ENCODE data around the gene MRPL37. TPM values are rescaled to one million over a fixed set of nuclear protein-coding genes. Genes with fewer than 3 reads are reported as not detected.

MRPL37 gene
- total and polyA plus RNA-seq, 9 donors = 45.0 to 70.2 (median 62.8) TPM

DNA sequence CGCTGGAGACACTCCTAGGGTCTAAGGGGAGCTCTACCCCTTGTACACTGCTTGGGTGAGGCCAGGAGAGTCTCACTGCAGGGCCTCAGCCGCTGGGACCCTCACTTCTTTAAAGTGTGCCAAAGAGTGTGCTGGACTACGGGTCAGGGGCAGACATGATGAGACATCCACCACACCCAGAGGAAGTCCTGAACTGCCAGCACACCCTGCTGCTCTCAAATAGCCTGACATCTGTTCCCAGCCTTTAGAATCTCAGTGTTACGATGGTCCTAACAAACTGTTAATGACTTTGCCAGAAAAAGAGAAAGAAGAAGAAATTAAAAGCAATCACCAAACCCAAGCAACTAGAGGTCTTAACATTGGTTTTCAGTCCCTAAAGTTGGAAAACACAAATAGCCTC lies 49.0 kb downstream of the MRPL37 start:
- Histone ChIP-seq H3K4me3 (ENCODE audit: low read length) (no peak overlapping the region), H3K36me3 (ENCODE audit: control insufficient read depth, insufficient read depth, low read length) (peaks cover 47% of the 10 kb centered on the region), H3K4me1 (ENCODE audit: control insufficient read depth, insufficient read depth, low read length) (peaks cover 69% of the 10 kb centered on the region), H3K27ac (ENCODE audit: low read length) (peak overlapping the region; percentile 26), H3K27me3 (ENCODE audit: control insufficient read depth, insufficient read depth, low read length) (no peaks in the 10 kb centered on the region), H3K9me3 (replicated peaks; ENCODE audit: control insufficient read depth, low read depth, low read length) (no peaks in the 10 kb centered on the region)
- whole genome bisulfite sequencing (ENCODE audit: insufficient coverage) = 80% methylated on average over 1 of the region's 4 CpGs
- DNase-seq = peak; percentile 39

DNA sequence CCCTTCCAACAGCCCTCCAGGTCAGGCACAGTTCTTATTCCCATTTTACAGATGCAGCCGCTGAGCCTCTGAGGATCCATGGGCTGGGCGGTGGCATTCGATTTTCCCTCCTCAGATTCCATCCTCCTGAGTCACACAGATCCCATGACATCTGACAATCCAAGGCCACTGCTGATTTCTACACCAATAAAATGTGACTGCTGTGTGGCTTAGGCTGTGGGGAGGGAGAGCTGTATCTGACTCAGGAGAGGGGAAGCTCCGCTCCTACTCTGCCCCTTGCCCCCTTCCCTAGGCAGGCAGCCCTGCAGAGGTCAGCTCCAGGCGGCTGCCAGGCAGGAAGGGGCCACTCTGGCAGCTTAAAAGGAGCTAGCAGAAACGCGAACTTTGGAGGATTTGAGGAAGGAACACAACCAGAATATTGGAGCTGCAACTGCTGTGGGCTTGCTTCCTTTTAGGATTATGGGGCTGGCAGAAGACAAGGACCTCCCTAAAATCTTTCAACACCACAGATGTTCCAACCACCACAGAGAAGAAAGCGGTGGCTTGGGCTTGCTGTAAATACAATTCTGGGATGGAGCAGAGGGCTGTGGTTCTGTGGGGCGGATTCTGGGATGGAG lies 50.0 kb downstream of the MRPL37 start:
- DNase-seq = peak; percentile 95
- peaks cover 46% of the 10 kb centered on the region for H3K36me3 ChIP-seq (ENCODE audit: control insufficient read depth, insufficient read depth, low read length)
- no peaks in the 10 kb centered on the region for H3K9me3 ChIP-seq (replicated peaks; ENCODE audit: control insufficient read depth, low read depth, low read length)
- peaks cover 72% of the 10 kb centered on the region for H3K4me1 ChIP-seq (ENCODE audit: control insufficient read depth, insufficient read depth, low read length)
- H3K4me3 ChIP-seq (ENCODE audit: low read length) = no peak overlapping the region
- peak overlapping the region; percentile 92 for H3K27ac ChIP-seq (ENCODE audit: low read length)
- H3K27me3 ChIP-seq (ENCODE audit: control insufficient read depth, insufficient read depth, low read length) = no peaks in the 10 kb centered on the region
- WGBS (ENCODE audit: insufficient coverage) = 33% methylated on average over 2 of the region's 9 CpGs

DNA sequence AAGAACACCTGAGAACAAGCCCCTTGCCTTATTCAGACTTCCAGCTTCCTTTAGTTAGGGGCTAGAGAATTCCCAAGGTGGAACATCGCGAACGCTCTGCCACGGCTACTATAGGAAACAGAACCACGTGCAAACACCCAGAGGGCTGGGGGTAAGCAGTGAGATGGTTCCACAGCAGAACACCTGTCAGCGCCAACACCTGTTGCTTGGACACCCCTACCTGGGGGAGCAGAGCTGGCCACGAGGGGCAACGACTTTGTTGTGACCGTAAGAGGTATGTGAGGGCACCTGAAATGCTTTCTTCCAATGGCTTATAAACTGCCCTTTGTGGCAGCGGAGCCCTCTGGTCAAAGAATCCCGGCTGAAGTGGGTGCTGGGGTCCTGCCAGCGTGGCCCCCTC lies 50.7 kb downstream of the MRPL37 start:
- Histone ChIP-seq H3K36me3 (ENCODE audit: control insufficient read depth, insufficient read depth, low read length) (peaks cover 40% of the 10 kb centered on the region), H3K4me3 (ENCODE audit: low read length) (no peak overlapping the region), H3K4me1 (ENCODE audit: control insufficient read depth, insufficient read depth, low read length) (peaks cover 65% of the 10 kb centered on the region), H3K27ac (ENCODE audit: low read length) (peak overlapping the region; percentile 92), H3K9me3 (replicated peaks; ENCODE audit: control insufficient read depth, low read depth, low read length) (no peaks in the 10 kb centered on the region), H3K27me3 (ENCODE audit: control insufficient read depth, insufficient read depth, low read length) (no peaks in the 10 kb centered on the region)
- no peak for DNase-seq
- WGBS (ENCODE audit: insufficient coverage) = 66% methylated on average over 12 of the region's 12 CpGs

DNA sequence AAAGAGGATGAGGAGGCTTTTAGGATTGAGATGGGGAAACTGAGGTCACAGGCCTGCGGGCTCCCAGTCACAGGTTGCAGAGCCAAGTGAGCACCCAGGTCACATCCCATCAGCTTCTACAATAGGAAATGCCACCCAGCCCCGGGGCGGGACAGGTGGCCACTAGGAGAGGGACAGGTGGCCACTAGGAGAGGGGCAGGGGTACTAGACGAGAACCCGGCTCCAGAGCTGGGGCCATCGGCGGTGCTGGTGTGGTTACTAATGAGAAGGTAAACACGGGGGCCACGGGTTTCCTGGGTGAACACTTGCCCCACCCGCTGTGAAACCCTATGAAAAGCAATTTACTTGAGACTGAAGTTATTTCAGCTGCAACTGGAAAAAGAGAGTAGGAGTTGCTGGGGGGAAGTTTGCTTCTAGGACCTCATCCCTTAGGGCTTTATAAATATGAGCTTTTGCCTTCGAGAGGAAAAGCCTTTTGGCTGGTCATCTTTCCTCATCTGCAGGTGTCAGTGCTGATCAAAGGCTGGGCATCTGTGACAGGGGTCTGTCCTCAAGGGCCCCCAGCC lies 52.5 kb downstream of the MRPL37 start:
- no peak for DNase-seq
- Histone ChIP-seq H3K9me3 (replicated peaks; ENCODE audit: control insufficient read depth, low read depth, low read length) (no peaks in the 10 kb centered on the region), H3K27ac (ENCODE audit: low read length) (no peak overlapping the region), H3K4me3 (ENCODE audit: low read length) (no peak overlapping the region), H3K4me1 (ENCODE audit: control insufficient read depth, insufficient read depth, low read length) (peaks cover 56% of the 10 kb centered on the region), H3K36me3 (ENCODE audit: control insufficient read depth, insufficient read depth, low read length) (peaks cover 23% of the 10 kb centered on the region), H3K27me3 (ENCODE audit: control insufficient read depth, insufficient read depth, low read length) (no peaks in the 10 kb centered on the region)
- 71% methylated on average over 4 of the region's 11 CpGs for WGBS (ENCODE audit: insufficient coverage)

DNA sequence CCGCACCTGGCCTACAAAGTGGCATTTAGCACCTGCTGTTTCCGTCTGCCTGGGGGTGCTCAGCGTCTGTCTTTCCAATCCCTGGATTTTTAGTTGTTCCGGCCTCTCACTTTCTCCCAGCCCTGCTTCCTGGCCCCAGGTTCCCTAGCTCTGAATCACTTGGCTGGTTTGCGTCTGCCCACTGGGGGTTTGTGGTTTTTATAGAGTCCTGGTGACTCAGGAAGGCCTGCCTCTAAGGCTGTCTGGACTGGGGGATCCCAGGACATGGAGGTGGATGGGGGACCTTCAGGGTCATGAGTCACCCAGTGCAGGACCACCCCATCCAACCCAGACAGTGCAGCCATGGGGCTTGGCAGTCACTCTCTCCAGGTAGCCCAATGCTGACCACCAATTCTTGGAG lies 53.5 kb downstream of the MRPL37 start:
- Histone ChIP-seq H3K4me3 (ENCODE audit: low read length) (no peak overlapping the region), H3K4me1 (ENCODE audit: control insufficient read depth, insufficient read depth, low read length) (peaks cover 52% of the 10 kb centered on the region), H3K27ac (ENCODE audit: low read length) (no peak overlapping the region), H3K27me3 (ENCODE audit: control insufficient read depth, insufficient read depth, low read length) (no peaks in the 10 kb centered on the region), H3K36me3 (ENCODE audit: control insufficient read depth, insufficient read depth, low read length) (peaks cover 20% of the 10 kb centered on the region), H3K9me3 (replicated peaks; ENCODE audit: control insufficient read depth, low read depth, low read length) (no peaks in the 10 kb centered on the region)
- 61% methylated on average over 3 of the region's 5 CpGs for WGBS (ENCODE audit: insufficient coverage)
- DNase-seq = no peak

DNA sequence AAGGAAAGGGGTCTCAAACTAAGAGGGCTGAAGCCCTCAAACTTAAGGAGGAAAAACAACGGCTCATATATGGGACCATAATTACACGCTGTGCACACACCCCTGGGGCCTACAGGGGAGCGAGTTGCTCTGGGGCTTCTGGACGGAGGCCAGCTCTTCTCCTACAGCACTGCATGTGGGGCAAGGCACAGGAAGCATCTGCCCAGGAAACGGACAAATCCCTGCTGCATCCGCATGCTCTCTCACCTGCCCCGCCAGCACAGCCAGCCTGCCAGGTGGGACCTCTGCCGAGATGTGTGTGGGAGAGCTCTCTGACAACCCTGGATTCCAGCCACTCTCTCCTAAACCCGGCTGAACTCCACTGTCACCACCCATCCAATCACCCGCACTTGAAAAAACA lies 54.1 kb downstream of the MRPL37 start:
- Histone ChIP-seq H3K4me1 (ENCODE audit: control insufficient read depth, insufficient read depth, low read length) (peaks cover 47% of the 10 kb centered on the region), H3K36me3 (ENCODE audit: control insufficient read depth, insufficient read depth, low read length) (peaks cover 19% of the 10 kb centered on the region), H3K4me3 (ENCODE audit: low read length) (no peak overlapping the region), H3K27me3 (ENCODE audit: control insufficient read depth, insufficient read depth, low read length) (no peaks in the 10 kb centered on the region), H3K9me3 (replicated peaks; ENCODE audit: control insufficient read depth, low read depth, low read length) (no peaks in the 10 kb centered on the region), H3K27ac (ENCODE audit: low read length) (no peak overlapping the region)
- 33% methylated on average over 9 of the region's 10 CpGs for WGBS (ENCODE audit: insufficient coverage)
- DNase-seq = peak; percentile 39

DNA sequence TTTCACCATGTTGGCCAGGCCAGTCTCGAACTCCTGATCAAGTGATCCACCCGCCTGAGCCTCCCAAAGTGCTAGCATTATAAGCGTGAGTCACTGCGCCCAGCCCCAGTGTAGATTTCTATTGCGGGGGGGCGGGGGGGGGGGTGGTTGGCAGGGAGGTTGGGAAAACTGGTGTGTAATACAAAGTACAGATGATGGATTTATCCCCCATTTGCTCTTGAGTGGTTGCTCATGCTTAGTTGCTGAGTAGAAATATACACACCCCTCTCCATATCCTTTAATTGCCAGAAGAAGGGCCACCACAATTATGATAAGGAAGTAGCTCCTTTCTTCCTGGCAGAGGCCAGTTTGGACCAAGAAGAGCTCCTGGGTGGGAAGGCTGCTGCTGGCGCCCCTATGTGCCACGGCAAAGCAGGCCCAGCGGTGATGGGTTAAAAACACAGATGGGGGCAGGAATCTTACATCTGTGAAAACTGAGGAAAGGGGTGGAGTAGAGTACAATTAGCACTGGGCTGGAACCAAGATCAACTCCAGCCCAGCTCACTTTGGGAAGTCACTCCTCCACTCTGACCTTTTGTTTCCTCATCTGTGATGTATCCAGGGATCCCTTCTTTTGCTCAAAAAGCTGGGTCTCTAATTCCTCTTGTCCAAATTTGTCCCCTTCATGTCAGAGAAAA lies 55.2 kb downstream of the MRPL37 start:
- peaks cover 41% of the 10 kb centered on the region for H3K4me1 ChIP-seq (ENCODE audit: control insufficient read depth, insufficient read depth, low read length)
- no peak overlapping the region for H3K4me3 ChIP-seq (ENCODE audit: low read length)
- H3K27me3 ChIP-seq (ENCODE audit: control insufficient read depth, insufficient read depth, low read length) = no peaks in the 10 kb centered on the region
- H3K36me3 ChIP-seq (ENCODE audit: control insufficient read depth, insufficient read depth, low read length) = peaks cover 19% of the 10 kb centered on the region
- 93% methylated on average over 2 of the region's 9 CpGs for WGBS (ENCODE audit: insufficient coverage)
- no peak for DNase-seq
- H3K27ac ChIP-seq (ENCODE audit: low read length) = no peak overlapping the region
- no peaks in the 10 kb centered on the region for H3K9me3 ChIP-seq (replicated peaks; ENCODE audit: control insufficient read depth, low read depth, low read length)

DNA sequence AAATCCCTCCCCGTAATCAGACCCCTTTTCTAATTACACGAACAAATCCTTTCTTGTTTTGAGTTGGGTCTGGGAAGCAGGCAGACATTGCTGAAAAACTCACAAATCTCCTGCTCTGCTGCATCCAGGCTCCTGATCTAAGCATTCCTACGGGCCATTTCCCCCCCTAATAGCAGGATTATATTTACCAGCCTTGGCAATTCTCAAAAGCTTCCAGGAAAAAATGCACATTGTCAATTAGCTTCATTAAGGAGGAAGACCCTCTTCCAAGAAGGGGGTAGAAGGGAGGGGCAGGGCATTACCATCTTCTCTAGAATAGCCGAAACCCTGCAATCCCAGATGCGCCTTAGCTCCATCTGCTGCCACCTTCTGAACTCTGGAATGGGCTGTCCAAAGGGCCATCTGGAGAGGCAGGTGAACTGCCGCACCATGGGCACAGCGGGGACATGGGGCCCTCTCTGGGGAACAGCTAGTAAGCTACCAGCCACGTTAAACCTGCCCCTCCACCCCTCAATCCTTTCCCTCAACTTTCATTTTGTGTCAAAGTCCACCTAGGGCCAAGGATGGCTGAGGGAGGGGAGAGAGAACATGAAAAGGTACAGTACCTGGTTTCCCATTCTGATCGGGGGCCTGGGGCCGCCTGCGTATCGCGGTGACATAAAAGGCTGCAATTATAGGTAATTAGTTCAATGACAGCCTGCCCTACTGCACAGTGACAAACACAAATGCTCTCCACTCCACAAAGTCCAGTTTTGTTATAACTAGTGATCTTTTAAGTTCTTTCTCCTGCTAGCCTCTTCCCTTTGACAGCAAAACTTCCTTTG lies 56.8 kb downstream of the MRPL37 start:
- no peaks in the 10 kb centered on the region for H3K9me3 ChIP-seq (replicated peaks; ENCODE audit: control insufficient read depth, low read depth, low read length)
- peaks cover 8% of the 10 kb centered on the region for H3K36me3 ChIP-seq (ENCODE audit: control insufficient read depth, insufficient read depth, low read length)
- peaks cover 37% of the 10 kb centered on the region for H3K4me1 ChIP-seq (ENCODE audit: control insufficient read depth, insufficient read depth, low read length)
- no peak overlapping the region for H3K4me3 ChIP-seq (ENCODE audit: low read length)
- WGBS (ENCODE audit: insufficient coverage) = 100% methylated on average over 1 of the region's 13 CpGs
- no peaks in the 10 kb centered on the region for H3K27me3 ChIP-seq (ENCODE audit: control insufficient read depth, insufficient read depth, low read length)
- no peak overlapping the region for H3K27ac ChIP-seq (ENCODE audit: low read length)
- DNase-seq = no peak

DNA sequence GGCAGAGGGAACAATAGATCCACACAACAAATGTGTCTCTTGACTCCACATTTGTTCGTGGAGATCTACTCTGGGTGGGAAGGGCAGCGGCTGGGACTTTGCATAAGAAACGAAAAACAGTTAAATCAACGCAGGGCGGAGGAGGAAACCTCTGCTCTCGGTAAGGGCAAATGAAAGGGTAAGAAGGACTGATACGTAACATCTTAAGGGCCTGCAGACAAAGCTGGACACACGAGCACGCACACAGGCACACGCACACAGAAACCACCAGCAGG lies 57.3 kb downstream of the MRPL37 start:
- peaks cover 36% of the 10 kb centered on the region for H3K4me1 ChIP-seq (ENCODE audit: control insufficient read depth, insufficient read depth, low read length)
- H3K27me3 ChIP-seq (ENCODE audit: control insufficient read depth, insufficient read depth, low read length) = no peaks in the 10 kb centered on the region
- WGBS (ENCODE audit: insufficient coverage) = 81% methylated on average over 8 of the region's 10 CpGs
- no peak overlapping the region for H3K27ac ChIP-seq (ENCODE audit: low read length)
- no peak for DNase-seq
- peaks cover 5% of the 10 kb centered on the region for H3K36me3 ChIP-seq (ENCODE audit: control insufficient read depth, insufficient read depth, low read length)
- H3K4me3 ChIP-seq (ENCODE audit: low read length) = no peak overlapping the region
- H3K9me3 ChIP-seq (replicated peaks; ENCODE audit: control insufficient read depth, low read depth, low read length) = no peaks in the 10 kb centered on the region

DNA sequence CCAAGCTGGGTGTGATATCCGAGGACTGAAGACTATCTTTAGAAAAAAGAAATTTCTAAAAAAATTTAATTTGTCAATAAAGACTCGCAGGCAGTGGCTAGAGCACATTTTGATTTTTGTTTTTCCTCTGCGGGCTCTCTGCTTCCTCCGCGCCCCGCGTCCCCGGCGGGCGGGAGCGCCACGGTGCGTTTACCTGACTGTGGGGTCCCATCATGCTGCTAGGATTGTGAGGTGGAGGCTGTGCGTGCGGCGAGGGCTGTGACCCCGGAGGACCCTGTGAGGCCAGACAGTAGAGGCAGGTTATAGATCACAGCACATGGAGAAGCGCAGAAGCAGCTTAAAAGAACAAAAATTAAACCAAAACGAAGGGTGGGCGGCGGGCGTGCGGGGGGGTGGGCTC lies 57.9 kb downstream of the MRPL37 start:
- H3K36me3 ChIP-seq (ENCODE audit: control insufficient read depth, insufficient read depth, low read length) = peaks cover 5% of the 10 kb centered on the region
- H3K4me3 ChIP-seq (ENCODE audit: low read length) = no peak overlapping the region
- H3K4me1 ChIP-seq (ENCODE audit: control insufficient read depth, insufficient read depth, low read length) = peaks cover 33% of the 10 kb centered on the region
- WGBS (ENCODE audit: insufficient coverage) = 91% methylated on average over 17 of the region's 23 CpGs
- DNase-seq = no peak
- no peaks in the 10 kb centered on the region for H3K9me3 ChIP-seq (replicated peaks; ENCODE audit: control insufficient read depth, low read depth, low read length)
- no peak overlapping the region for H3K27ac ChIP-seq (ENCODE audit: low read length)
- no peaks in the 10 kb centered on the region for H3K27me3 ChIP-seq (ENCODE audit: control insufficient read depth, insufficient read depth, low read length)

Data from muscle of leg (tissue), 11 donors.